ENCODE measurements around the gene TAF7L. TPM values are rescaled to one million over a fixed set of nuclear protein-coding genes. Genes with fewer than 3 reads are reported as not detected.

TAF7L gene
- polyA plus RNA-seq, 1 experiment = 1.6 TPM

DNA sequence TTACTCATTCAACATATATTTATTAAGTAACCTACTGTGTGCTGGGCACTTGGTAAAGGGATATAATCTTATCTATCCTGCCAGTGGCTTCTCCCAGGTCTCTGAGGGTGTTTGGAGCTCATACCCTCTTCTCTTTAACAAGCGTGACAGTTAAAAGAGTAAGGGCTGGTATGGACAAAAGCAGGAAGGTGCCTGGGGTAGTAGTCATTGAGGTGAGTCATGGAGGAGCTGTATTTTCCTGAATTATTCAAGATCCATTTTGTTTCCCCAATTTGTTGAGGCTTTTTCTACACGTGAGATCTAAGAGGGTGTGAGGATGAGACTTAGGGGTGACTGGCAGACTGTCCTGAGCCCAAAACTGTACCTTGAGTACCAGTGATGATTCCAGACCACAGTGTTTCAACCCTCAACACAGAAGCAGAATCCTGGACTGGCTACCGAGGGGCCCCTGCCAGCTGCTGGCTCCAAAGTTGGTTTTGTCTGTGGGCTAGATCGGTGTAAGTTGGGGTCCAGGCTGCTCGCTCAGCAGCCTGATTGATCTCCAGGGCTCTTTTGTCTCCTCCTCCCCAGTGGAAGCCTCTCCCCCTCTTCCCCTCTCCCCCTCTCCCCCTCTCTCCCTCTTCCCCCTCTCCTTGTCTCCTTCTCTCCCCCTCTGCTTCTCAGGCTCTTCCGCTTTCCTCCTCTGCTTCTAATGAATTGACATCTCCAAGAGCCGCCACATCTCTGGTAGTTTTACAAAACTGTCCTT, 71.8 kb downstream of the TAF7L start, which contains the start of gene DRP2:
TSS of gene DRP2 (plus strand) at position 671 of the 748 bp plus-strand sequence. CDS start 11,862 bp downstream, outside the sequence.
- TF ChIP-seq, protein P1, sequence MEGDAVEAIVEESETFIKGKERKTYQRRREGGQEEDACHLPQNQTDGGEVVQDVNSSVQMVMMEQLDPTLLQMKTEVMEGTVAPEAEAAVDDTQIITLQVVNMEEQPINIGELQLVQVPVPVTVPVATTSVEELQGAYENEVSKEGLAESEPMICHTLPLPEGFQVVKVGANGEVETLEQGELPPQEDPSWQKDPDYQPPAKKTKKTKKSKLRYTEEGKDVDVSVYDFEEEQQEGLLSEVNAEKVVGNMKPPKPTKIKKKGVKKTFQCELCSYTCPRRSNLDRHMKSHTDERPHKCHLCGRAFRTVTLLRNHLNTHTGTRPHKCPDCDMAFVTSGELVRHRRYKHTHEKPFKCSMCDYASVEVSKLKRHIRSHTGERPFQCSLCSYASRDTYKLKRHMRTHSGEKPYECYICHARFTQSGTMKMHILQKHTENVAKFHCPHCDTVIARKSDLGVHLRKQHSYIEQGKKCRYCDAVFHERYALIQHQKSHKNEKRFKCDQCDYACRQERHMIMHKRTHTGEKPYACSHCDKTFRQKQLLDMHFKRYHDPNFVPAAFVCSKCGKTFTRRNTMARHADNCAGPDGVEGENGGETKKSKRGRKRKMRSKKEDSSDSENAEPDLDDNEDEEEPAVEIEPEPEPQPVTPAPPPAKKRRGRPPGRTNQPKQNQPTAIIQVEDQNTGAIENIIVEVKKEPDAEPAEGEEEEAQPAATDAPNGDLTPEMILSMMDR (IDR thresholded peaks at IDR 0.05; ENCODE audit: low read depth, low read length) = no peak
- Histone ChIP-seq H3K9me3 (ENCODE audit: control insufficient read depth, insufficient read depth, low read length) (no peaks in the 10 kb centered on the region), H3K27me3 (ENCODE audit: control insufficient read depth, insufficient read depth, low read length) (no peaks in the 10 kb centered on the region), H3K27ac (ENCODE audit: low read depth, low read length) (peak within 1 kb of the TSS; percentile 61), H3K4me3 (ENCODE audit: low read depth, low read length) (peak within 1 kb of the TSS; percentile 51)
- ChIA-PET CTCF (interaction anchor here (0.5 kb wide), 1 partner anchor 259 kb away, joined by 3 read pairs; no protein-coding TSS in a partner anchor), POLR2A (no interaction called here)
- no peak for DNase-seq (ENCODE audit: low read depth, low spot score)

Small RNAs within 50 kb of the gene (small RNA-seq; reads per million reads assigned to genes)
- not detected for gene RNU6-934P (ENCODE audit: insufficient read length, low read depth)

Other genes with a start within 250 kb of the TAF7L start
- 12.1 and 14.2 TPM in 2 replicates for gene TRMT2B, start 239.2 kb downstream of the TAF7L start, polyA plus RNA-seq (2011; rRNA removed)
- gene TMEM35A, start 212.5 kb downstream of the TAF7L start, polyA plus RNA-seq (2011; rRNA removed) = 54.9 and 58.6 TPM in 2 replicates
- 3.7 and 5.0 TPM in 2 replicates for gene CENPI, start 193.1 kb downstream of the TAF7L start, polyA plus RNA-seq (2011; rRNA removed)
- gene DRP2, start 71.5 kb downstream of the TAF7L start, polyA plus RNA-seq (2011; rRNA removed) = 4.3 and 5.5 TPM in 2 replicates
- 6.3 and 8.1 TPM in 2 replicates for gene TIMM8A, start 57.4 kb upstream of the TAF7L start, polyA plus RNA-seq (2011; rRNA removed)
- gene BTK, start 94.9 kb upstream of the TAF7L start, polyA plus RNA-seq (2011; rRNA removed) = not detected in 2 replicates
- 2,019 and 2,123 TPM in 2 replicates for gene RPL36A, start 99.7 kb upstream of the TAF7L start, polyA plus RNA-seq (2011; rRNA removed)
- gene GLA, start 116.6 kb upstream of the TAF7L start, polyA plus RNA-seq (2011; rRNA removed) = 30.0 and 33.8 TPM in 2 replicates
- gene HNRNPH2, start 116.9 kb upstream of the TAF7L start, polyA plus RNA-seq (2011; rRNA removed) = 58.6 and 64.8 TPM in 2 replicates
- gene ARMCX4, start 194.1 kb upstream of the TAF7L start, polyA plus RNA-seq (2011; rRNA removed) = 5.9 and 6.4 TPM in 2 replicates